HPDE6-E6E7 (cell line): ENCODE results near the gene SMIM5.

Experiments
- DNase-seq: peaks from one replicate; pipeline ENCODE4 v3.0.0; 2011; ENCODE audit warnings: missing footprints; ENCODE audit errors: extremely low spot score

SMIM5 gene

GRCh38 chr17:75603123-75603522 lies 30.1 kb upstream of the SMIM5 start:
- no peak for DNase-seq

- no peak for DNase-seq
Observed at GRCh38 chr17:75604034-75604695, 29.1 kb upstream of the SMIM5 start.

GRCh38 chr17:75605790-75606189 lies 27.4 kb upstream of the SMIM5 start:
- DNase-seq, result no peak

- no peak for DNase-seq
Observed at GRCh38 chr17:75607086-75607485, 26.1 kb upstream of the SMIM5 start.

- no peak for DNase-seq
Observed at GRCh38 chr17:75610103-75610984, 22.9 kb upstream of the SMIM5 start.

GRCh38 chr17:75611851-75612429 lies 21.3 kb upstream of the SMIM5 start:
- no peak for DNase-seq

- DNase-seq, result no peak
Observed at GRCh38 chr17:75612906-75613626, 20.2 kb upstream of the SMIM5 start.

GRCh38 chr17:75614006-75614405 lies 19.2 kb upstream of the SMIM5 start:
- no peak for DNase-seq

GRCh38 chr17:75614556-75615270 lies 18.5 kb upstream of the SMIM5 start:
- no peak for DNase-seq

- no peak for DNase-seq
Observed at GRCh38 chr17:75615301-75615700, 17.9 kb upstream of the SMIM5 start.

GRCh38 chr17:75616521-75617122 lies 16.6 kb upstream of the SMIM5 start:
- no peak for DNase-seq

- DNase-seq, result no peak
Observed at GRCh38 chr17:75617218-75617617, 16.0 kb upstream of the SMIM5 start.

GRCh38 chr17:75617675-75618074 lies 15.6 kb upstream of the SMIM5 start:
- no peak for DNase-seq

GRCh38 chr17:75619506-75620431 lies 13.5 kb upstream of the SMIM5 start:
- DNase-seq, result no peak

- no peak for DNase-seq
Observed at GRCh38 chr17:75621489-75621888, 11.7 kb upstream of the SMIM5 start.

GRCh38 chr17:75622076-75622475 lies 11.2 kb upstream of the SMIM5 start:
- no peak for DNase-seq

- DNase-seq, result no peak
Observed at GRCh38 chr17:75622771-75623273, 10.4 kb upstream of the SMIM5 start.

GRCh38 chr17:75623386-75623785 lies 9.8 kb upstream of the SMIM5 start:
- DNase-seq, result no peak

GRCh38 chr17:75624021-75624420 lies 9.2 kb upstream of the SMIM5 start:
- DNase-seq, result no peak
